Fibroblast of the aortic adventitia (primary cell): ENCODE data around the gene ATP2B2. TPM values are rescaled to one million over a fixed set of nuclear protein-coding genes. Genes with fewer than 3 reads are reported as not detected.

Source experiments
- DNase-seq: peaks from one replicate; pipeline ENCODE4 v3.0.0-alpha.2; 2010; ENCODE audit warnings: low read depth
- H3K4me3 ChIP-seq: 2 replicates; pipeline ENCODE4 v1.5.1; 2011; ENCODE audit warnings: low read depth, mild to moderate bottlenecking, control low read depth, low read length, moderate library complexity
- CTCF ChIP-seq: IDR thresholded peaks from 2 replicates; pipeline ENCODE4 v1.5.1; 2011; ENCODE audit warnings: mild to moderate bottlenecking, low read length, control low read depth, inconsistent platforms; ENCODE audit not compliant: insufficient read depth
- total RNA-seq: library from RNA; depleted of rRNA; stranded (reverse); fragments of >200 nt; gene quantifications from 2 replicates; pipeline ENCODE4 v1.2.3, GENCODE V29; 2012; ENCODE audit warnings: low replicate concordance

Gene ATP2B2
- total RNA-seq, 1 donor: not detected

- DNase-seq: no peak
- no peak overlapping the region for H3K4me3 ChIP-seq
- TF ChIP-seq CTCF: no peak
Observed at GRCh38 chr3:10405816-10406215, 99.6 kb downstream of the ATP2B2 start.

- no peak overlapping the region for H3K4me3 ChIP-seq
- no peak for TF ChIP-seq CTCF
- DNase-seq: no peak
Observed at GRCh38 chr3:10404876-10405275, 100.5 kb downstream of the ATP2B2 start.

- no peak for DNase-seq
- H3K4me3 ChIP-seq: no peak overlapping the region
- no peak for TF ChIP-seq CTCF
Observed at GRCh38 chr3:10404377-10404776, 101.0 kb downstream of the ATP2B2 start.

- no peak for DNase-seq
- no peak overlapping the region for H3K4me3 ChIP-seq
- TF ChIP-seq CTCF: no peak
Observed at GRCh38 chr3:10401990-10402761, 103.2 kb downstream of the ATP2B2 start.

GRCh38 chr3:10400749-10401495, 104.5 kb downstream of the ATP2B2 start:
- TF ChIP-seq CTCF: no peak
- H3K4me3 ChIP-seq: no peak overlapping the region
- no peak for DNase-seq

- no peak for DNase-seq
- no peak overlapping the region for H3K4me3 ChIP-seq
- no peak for TF ChIP-seq CTCF
Observed at GRCh38 chr3:10400050-10400748, 105.2 kb downstream of the ATP2B2 start.
